ENCODE measurements around the gene PCSK5.
"Not testable (repeated sequence)": the region's sequence is repeated elsewhere in the genome, so short reads cannot be mapped to it uniquely, and the experiment has no call there.

Gene PCSK5

DNA sequence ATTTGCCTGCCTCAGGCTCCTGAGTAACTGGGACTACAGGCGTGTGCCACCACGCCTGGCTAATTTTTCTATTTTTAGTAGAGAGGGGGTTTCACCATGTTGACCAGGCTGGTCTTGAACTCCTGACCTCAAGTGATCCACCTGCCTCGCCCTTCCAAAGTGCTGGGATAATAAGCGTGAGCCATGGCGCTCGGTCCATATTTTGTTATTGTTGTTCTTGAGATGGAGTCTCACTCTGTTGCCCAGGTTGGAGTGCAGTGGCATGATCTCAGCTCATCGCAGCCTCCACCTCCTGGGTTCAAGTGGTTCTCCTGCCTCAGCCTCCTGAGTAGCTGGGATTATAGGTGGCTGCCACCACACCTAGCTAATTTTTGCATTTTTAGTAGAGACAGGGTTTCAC is 433.6 kb downstream of the PCSK5 start:
- DNase-seq: not testable (repeated sequence)

GRCh38 chr9:76330034-76330433 is 439.6 kb downstream of the PCSK5 start:
- DNase-seq: no peak

DNA sequence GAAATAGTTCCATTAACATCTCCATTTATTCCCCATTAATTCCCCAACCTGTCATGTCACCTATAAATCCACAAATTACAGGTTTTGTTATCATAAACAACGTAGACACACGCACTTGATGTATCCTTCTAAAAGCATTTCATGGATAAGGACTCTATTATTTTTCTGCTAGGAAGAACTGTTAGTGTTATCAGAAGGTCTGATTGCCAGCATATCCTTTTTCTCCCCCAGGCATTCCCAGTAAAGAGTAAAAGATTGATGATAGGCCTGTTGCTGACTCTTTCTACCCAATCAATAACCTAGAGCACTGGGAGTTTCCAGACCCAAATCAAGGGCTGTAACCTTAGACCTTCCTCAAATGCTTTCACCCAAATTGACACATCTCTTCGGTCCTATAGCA is 442.9 kb downstream of the PCSK5 start:
- DNase-seq: no peak

- no peak for DNase-seq
Measured at GRCh38 chr9:76333964-76334363, 443.5 kb downstream of the PCSK5 start.

DNA sequence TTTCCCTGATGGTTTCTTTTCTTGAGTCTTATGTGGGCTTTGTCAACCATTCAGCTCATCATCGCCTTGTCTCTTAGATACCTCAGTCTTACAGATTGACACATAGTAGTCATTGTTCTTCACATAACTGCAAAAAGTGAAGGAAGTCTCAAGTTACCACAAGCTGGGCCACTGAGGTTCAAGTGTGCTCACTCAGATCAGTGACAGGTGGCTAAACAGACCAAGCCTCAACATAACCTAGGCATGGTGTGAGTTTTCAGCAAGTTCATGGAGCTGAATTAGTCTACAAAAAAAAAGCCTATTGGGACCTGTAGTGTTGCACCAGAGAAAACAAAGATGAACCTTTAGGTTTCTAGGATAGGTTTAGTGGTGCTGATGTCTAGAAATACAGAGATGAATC is 445.6 kb downstream of the PCSK5 start:
- DNase-seq: no peak

DNA sequence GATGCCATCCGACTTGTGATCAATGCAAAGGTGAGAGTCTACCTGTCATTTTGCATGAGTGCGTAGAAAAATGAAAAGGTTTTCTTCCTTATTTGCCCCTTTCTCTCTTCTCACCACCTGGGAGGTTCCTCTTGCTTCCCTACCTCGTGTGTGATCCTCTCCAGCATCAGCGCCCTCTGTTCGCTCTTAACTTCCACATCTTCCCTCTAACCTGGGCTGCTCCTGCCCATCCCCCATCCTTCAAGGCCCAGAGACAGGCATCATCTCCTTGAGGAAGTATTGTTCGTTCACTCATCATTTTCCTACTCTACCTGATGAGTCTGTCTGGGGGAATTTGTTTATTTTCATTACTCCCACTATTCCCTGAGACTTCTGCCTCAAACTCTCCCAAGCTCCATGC is 447.9 kb downstream of the PCSK5 start:
- DNase-seq: no peak

- DNase-seq: no peak
Measured at GRCh38 chr9:76341616-76342015, 451.1 kb downstream of the PCSK5 start.

DNA sequence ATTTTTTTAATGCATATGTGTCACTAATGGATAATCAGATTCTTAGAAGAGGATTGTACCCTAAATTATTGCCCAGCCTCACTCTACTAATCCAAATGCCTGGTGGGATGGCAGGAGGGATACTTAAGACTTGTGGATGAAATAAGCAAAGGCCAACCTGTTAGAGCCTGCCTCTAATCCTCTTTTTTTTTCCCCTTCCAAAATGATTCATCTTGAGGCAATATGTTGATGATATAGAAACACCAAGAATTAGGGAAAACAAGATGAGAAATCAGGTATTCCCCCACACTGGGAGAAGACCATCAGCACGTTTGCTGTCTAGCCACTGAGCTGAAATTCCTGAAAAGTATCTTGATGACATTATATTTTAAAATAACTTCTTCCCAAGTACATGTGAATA is 451.7 kb downstream of the PCSK5 start:
- DNase-seq: no peak

DNA sequence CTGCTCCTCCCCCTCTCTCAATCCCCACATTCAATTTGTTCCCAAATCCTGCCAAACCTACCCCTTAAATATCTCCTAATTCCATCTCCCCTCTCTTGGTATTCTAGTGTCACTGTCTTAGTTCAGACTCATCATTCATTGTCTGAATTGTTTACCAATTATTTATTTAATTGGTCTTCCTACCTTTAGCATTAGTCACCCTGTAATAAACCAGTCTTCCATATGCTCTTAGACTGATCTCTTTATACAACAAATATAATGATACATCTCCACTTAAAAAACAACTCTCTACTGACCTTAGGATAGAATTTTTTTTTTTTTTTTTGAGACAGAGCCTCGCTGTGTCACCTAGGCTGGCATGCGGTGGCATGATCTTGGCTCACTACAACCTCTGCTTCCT is 452.4 kb downstream of the PCSK5 start:
- no peak for DNase-seq

DNA sequence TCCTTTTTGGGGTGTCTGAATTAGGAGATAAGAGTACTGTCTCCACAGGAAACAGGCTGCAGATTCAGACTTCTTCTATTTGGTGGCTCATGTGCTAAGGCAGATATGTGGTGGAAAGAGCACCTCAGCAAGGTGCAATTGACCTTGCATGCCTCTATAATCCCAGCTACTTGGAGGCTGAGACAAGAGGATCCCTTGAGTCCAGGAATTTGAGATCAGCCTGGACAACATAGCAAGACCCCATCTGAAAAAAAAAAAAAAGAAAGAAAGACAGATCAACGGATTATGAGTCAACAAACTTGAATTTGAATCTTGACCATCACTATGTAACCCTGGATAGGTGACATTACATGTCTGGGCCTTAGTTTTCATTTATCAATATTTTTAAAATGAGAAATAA is 459.4 kb downstream of the PCSK5 start:
- DNase-seq: no peak

- no peak for DNase-seq
Measured at GRCh38 chr9:76351006-76351405, 460.5 kb downstream of the PCSK5 start.

GRCh38 chr9:76352026-76352620 is 461.6 kb downstream of the PCSK5 start:
- DNase-seq: no peak

DNA sequence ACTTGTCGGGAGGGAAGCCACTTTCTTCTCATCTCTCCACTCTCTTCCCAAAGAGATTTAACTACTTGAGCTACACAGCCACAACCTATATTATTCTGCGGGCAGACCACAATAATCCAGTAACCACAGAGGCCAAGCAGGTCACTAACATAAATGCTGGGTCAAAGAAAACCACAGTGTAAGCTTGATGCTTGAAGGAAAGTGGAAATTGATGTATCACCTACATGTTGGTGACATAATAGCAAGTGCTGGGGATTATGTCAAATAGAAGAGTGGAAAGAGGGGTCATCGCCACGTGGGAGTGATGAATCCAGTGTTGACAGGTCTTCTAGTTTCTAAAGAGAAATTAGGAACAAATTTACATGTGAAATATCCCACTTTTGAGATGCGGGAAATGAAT is 462.8 kb downstream of the PCSK5 start:
- no peak for DNase-seq

DNA sequence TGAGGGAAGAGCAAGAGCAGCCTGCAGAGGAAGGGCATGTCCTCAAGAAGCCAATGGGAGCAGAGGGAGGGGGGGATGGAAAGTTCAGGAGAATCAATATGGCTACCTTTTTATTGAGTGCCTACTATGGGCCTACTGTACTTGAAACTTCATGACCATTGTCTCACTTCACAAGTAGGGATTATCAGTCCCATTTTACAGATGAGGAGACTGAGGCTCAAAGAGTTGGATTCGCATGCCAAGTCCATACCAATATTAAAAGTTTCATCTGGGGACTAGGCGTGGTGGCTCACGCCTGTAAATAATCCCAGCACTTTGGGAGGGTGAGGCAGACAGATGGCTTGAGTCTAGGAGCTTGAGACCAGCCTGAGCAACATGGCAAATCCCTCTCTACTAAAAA is 463.7 kb downstream of the PCSK5 start:
- no peak for DNase-seq

DNA sequence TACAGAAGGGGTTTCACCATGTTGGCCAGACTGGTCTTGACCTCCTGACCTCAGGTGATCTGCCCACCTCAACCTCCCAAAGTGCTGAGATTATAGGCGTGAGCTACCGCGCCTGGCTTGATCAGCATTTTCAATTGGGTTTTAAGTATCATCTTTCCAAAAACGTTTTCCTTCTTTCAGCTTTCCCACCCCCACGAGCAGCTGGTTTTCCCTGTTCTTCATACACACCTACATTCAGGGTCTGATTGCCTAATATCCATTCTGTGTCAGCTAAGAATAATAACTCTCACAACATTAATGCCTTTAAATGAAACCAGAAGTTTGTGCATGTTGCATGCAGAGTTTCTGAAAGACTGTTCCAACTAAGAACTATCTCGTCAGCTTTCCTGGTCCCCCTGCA is 465.4 kb downstream of the PCSK5 start:
- DNase-seq: no peak

- no peak for DNase-seq
Measured at GRCh38 chr9:76357555-76357954, 467.1 kb downstream of the PCSK5 start.

DNA sequence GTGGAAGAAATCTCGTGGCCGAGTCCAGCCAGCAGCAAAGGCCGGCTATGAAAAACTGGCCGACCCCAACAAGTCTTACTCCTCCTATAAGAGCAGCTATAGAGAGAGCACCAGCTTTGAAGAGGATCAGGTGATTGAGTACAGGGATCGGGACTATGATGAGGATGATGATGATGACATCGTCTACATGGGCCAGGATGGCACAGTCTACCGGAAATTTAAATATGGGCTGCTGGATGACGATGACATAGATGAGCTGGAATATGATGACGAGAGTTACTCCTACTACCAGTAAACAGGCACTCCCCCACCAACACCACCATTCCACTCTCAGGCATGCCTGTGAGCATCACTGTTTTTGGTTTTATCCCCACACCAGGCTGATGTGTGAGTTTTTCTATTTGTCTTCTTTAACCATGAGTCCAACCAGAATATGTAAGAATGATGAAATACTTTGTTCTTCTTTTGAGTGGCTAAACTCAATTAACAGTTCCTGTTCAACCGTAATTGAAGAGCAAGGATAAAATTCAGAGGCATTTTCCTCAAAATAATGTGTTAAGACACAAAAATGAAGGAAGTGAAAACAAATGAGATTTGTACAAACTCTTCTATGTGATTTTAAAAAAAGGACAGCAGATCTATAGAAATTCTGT is 468.3 kb downstream of the PCSK5 start:
- no peak for DNase-seq

DNA sequence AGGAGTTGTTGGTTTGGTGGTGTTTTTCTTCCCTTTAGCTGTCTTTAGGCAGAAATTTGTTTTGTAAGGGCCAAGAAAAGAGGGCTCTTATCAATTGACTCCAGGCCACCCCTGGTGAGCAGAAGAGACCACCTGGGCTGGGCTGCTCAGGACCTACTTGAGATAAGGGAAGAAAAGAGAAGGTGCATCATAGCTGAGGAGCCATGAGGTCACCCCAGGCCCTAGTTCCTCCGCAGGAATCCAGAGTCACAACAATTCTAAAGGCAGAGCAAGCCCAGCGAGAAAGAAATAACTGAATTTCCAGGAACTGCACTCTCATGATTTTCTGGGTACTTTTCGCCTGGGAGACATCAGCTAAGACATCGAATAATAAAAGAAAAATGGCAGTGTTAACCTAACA is 468.9 kb downstream of the PCSK5 start:
- DNase-seq: no peak

DNA sequence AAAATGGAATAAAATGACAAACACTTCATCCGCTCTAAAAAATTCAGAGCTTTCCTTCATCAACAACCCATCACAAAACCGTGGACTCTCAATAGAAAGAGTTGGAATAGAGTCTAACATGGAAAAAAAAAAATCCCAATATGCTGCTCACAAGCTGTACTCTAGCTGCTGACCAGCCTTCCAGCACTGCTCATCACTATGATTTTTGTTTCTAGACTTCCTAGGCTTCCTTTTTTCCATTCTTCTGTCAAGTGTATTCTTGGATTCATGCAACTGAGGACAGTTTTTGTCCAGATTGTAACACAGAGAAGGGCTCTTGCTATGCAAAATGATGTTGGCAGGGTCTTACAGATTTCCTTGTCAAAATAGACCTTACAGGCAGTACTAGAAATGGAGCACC is 469.3 kb downstream of the PCSK5 start:
- no peak for DNase-seq

DNA sequence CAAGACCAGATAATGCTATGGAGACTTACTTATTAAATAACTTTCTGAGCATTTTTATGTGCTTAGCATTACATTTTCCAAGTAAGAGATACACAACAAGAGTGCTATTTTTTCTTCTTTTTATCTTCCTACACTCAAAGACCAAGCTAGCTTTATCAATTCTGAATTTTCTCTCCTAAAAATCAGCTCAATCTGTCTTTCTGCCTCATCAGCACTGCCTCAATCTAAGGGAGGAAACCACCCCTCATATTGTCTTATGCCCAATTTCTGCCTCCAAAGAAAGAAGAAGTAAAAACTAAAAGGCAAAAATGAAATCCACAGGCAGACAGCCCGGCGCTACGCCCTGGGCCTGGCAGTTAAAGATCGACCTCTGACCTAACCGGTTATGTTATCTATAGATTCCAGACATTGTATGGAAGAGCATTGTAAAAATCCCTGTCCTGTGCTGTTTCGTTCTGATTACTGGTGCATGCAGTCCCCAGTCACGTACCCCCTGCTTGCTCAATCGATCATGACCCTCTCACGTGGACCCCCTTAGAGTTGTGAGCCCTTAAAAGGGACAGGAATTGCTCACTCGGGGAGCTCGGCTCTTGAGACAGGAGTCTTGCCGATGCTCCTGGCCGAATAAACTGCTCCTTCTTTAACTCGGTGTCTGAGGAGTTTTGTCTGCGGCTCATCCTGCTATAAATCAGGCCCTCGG is 472.0 kb downstream of the PCSK5 start:
- DNase-seq: not testable (repeated sequence)

DNA sequence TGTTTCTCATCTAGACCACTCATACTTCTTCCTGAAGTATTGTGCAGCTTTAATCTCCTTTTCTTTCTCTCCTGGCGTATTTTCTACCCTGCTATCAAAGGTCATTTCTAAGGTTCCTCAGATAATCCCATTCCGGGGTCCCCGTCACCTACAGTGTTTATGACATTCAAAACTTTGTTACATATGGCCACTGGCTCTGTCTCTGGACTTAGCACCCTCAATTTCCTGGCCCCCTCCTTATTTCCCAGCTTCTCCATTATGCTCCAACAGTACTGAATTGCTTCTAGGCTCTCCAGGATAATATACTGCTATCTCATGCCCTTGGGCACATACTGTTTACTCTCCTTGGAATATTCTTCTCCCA is 472.5 kb downstream of the PCSK5 start:
- DNase-seq: no peak

DNA sequence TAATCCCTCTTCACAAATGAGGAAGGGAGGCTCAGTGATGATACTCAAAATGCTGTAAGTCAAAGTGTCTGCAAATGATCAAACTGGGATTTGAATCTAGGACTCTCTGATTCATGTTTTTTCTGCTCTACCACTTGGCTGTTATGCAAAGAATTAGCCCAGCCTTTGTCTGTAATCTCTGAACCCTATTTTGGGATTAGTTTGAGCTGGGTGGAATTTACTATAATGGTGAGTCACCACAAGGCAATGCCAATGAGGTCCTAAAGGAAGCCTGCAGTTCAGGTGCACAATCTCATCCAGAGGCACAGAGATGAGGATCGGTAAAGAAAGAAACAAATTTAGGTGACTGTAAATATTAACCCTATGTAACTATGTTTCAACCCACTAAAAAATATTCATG is 474.6 kb downstream of the PCSK5 start:
- peak; percentile 52 for DNase-seq

GRCh38 chr9:76366275-76366674 is 475.8 kb downstream of the PCSK5 start:
- no peak for DNase-seq

DNA sequence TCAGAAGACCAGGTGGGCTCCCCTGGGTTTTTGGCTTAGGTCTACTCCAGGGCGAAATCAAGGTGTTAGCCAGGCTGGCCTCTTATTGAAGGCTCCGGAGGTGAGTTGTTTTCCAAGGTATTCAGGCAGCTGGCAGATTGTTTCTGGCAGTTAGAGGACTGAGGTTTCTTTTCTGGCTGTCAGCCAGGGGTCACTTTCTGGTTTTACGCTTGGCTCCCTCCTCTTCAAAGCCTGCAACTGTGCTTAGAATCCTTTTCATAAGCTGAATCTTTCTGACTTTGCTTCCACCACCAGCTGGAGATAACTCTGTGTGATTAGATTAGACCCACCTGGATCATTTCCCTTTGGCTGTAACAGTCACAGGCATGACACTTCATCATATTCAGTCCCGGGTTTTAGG is 479.1 kb downstream of the PCSK5 start:
- DNase-seq: no peak

Measured in HCEC 1CT (cell line).